Endothelial cell (in vitro differentiated cells): ENCODE results near the gene KLHL21. TPM values are rescaled to one million over a fixed set of nuclear protein-coding genes. Genes with fewer than 3 reads are reported as not detected.

ENCODE experiments used
- DNase-seq: peaks from one replicate; pipeline ENCODE4 v3.0.0; 2021; ENCODE audit warnings: low spot score
- H3K27ac Mint-ChIP-seq: one replicate; pipeline ENCODE4 v1.8.0; 2021; ENCODE audit warnings: mixed read lengths, inconsistent platforms; ENCODE audit not compliant: unreplicated experiment
- H3K27me3 Mint-ChIP-seq: one replicate; pipeline ENCODE4 v1.8.0; 2021; ENCODE audit warnings: mild to moderate bottlenecking, moderate library complexity, mixed read lengths, inconsistent platforms; ENCODE audit not compliant: unreplicated experiment
- H3K36me3 Mint-ChIP-seq: one replicate; pipeline ENCODE4 v1.8.0; 2021; ENCODE audit warnings: mild to moderate bottlenecking, low read depth, mixed read lengths, inconsistent platforms; ENCODE audit not compliant: unreplicated experiment
- H3K4me1 Mint-ChIP-seq: one replicate; pipeline ENCODE4 v1.8.0; 2021; ENCODE audit warnings: mild to moderate bottlenecking, mixed read lengths, inconsistent platforms; ENCODE audit not compliant: unreplicated experiment
- H3K4me3 Mint-ChIP-seq: one replicate; pipeline ENCODE4 v1.8.0; 2021; ENCODE audit warnings: mild to moderate bottlenecking, mixed read lengths, inconsistent platforms; ENCODE audit not compliant: unreplicated experiment
- H3K9me3 Mint-ChIP-seq: one replicate; pipeline ENCODE4 v1.8.0; 2021; ENCODE audit warnings: mixed read lengths, inconsistent platforms; ENCODE audit not compliant: unreplicated experiment
- total RNA-seq: library from RNA; stranded (reverse); fragmentation: NEBNext Ultra II Directional; extraction: Animal tissue kit (Norgen Biotek cat#: 25700); gene quantifications from one replicate; pipeline ENCODE4 v1.2.1, GENCODE V29; 2021; ENCODE audit not compliant: unreplicated experiment
- TF ChIP-seq, protein P1 (sequence below): fragments of 200-600 bp; sonication (generic); IDR thresholded peaks from one replicate; pipeline ENCODE4 v1.5.0; 2021; ENCODE audit warnings: antibody characterized with exemption; ENCODE audit not compliant: unreplicated experiment

Gene KLHL21
- total RNA-seq, 1 donor from 2014 or later = 5.0 TPM

DNA sequence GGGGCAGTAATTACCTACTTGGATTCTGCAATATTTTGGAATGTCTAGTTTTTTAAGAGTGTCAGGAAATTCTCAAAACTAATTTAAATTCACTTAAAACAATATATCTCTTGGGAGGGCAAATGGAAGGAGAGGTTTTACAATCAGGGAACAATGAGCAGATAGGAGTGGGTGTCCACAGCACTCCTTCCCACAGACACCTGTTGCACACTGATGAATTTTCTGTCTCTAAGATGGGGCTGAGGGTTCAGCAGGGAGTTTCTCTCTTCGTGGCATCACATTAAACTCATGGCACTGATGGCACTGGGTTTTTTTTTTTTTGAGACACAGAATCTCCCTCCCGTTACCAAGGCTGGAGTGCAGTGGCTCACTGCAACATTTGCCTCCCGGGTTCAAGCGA, 16.4 kb upstream of the KLHL21 start:
- peaks cover 3% of the 10 kb centered on the region for H3K4me1 Mint-ChIP-seq
- no peak overlapping the region for H3K27ac Mint-ChIP-seq
- peak overlapping the region; percentile 32 for H3K4me3 Mint-ChIP-seq
- peaks cover 20% of the 10 kb centered on the region for H3K36me3 Mint-ChIP-seq
- TF ChIP-seq, protein P1, sequence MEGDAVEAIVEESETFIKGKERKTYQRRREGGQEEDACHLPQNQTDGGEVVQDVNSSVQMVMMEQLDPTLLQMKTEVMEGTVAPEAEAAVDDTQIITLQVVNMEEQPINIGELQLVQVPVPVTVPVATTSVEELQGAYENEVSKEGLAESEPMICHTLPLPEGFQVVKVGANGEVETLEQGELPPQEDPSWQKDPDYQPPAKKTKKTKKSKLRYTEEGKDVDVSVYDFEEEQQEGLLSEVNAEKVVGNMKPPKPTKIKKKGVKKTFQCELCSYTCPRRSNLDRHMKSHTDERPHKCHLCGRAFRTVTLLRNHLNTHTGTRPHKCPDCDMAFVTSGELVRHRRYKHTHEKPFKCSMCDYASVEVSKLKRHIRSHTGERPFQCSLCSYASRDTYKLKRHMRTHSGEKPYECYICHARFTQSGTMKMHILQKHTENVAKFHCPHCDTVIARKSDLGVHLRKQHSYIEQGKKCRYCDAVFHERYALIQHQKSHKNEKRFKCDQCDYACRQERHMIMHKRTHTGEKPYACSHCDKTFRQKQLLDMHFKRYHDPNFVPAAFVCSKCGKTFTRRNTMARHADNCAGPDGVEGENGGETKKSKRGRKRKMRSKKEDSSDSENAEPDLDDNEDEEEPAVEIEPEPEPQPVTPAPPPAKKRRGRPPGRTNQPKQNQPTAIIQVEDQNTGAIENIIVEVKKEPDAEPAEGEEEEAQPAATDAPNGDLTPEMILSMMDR = no peak
- DNase-seq = no peak
- H3K9me3 Mint-ChIP-seq = no peaks in the 10 kb centered on the region
- H3K27me3 Mint-ChIP-seq = peaks cover 2% of the 10 kb centered on the region

DNA sequence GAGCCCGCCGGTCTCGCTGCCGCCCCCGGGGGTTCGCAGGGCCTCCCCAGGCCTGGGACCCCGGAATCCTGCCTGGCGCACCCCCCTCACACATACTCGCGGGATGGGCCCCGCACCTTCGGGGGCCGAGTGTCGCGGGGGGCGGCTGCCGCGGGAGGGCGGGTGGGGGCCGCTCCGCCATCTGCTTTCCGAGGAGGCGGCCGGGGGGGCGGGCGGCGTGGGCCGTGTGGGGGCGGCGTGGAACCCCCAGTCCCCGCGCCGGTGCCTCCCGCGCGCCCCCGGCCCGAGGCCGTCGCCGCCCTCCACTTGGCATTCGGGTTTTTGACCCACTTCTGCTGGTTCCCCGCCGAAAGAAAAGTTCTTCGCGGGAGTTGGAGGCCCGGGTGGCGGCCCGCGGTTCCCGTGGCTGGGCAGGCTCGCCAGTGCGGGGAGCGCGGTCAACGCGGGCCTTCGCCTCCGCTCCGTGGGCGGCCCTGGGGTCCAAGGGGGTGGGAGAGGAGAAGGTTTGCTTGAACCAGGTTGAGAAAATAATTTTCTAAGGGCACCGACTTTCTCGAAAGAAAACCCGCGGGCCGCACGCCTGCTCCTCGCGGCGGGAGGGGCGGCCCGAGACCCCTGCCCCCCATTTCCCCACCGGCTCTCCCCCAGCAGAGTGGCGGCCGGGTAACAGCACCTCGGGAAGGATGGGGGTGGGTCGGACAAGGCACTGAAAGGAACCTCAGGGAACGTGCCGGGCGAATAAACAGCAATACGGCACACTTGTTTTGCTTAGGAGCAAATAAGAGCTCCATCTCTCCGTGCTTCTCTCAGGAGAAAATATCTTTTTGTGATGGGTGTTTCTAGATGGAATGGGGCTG, 12.5 kb upstream of the KLHL21 start:
- Mint-ChIP-seq H3K4me1 (peaks cover 12% of the 10 kb centered on the region), H3K9me3 (no peaks in the 10 kb centered on the region), H3K4me3 (peak overlapping the region; percentile 91), H3K27me3 (peaks cover 8% of the 10 kb centered on the region), H3K27ac (peak overlapping the region; percentile 62), H3K36me3 (peaks cover 8% of the 10 kb centered on the region)
- TF ChIP-seq, protein P1 = no peak
- DNase-seq = peak; percentile 36

DNA sequence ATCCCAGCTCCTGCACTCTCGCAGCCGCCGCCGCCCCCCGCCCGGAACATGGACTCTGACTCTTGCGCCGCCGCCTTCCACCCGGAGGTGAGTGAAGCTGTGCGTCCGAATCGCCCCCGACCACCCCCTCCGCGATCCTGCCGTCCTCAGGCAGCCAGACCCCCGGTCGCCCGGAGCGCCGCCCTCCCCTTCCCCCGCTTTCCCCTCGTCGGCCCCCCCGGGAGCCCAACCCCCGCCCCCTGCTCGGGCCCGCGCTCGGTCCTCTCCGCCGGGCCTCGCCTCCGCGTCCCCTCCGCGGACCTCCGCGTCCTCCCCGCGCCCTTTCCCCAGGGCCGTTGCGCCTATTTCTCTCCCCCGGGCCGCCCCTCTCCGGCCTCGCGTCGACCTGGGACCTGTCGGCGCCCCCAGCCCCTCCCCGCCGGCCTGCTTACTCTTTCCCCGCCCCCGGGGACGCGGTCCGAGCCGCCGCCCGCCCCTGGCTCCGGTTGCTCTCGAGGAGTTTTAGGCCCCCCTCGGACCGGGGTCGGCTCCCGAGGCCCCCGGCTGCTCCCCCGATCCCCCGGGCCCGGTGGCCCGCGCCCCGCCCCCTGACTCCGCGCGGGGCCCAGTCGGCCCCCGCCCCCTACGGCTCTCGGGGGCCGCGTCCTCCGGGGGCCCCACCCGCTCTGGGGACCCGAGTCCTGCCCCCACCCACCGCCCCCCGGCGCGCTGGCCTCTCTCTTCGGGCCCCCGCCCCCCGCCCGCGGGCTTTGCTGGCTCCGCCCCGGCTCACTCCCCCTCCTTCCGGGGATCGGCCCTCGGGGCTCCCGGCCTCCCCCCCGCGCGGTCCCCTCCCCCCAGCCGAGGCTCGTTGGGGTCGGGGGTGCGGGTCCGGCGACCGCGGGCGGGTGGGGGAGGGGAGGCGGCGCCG, 11.6 kb upstream of the KLHL21 start:
- DNase-seq = peak; percentile 36
- Mint-ChIP-seq H3K4me1 (peaks cover 12% of the 10 kb centered on the region), H3K9me3 (no peaks in the 10 kb centered on the region), H3K36me3 (peaks cover 6% of the 10 kb centered on the region), H3K27me3 (peaks cover 6% of the 10 kb centered on the region), H3K27ac (no peak overlapping the region), H3K4me3 (peak overlapping the region; percentile 89)
- TF ChIP-seq, protein P1 = no peak

DNA sequence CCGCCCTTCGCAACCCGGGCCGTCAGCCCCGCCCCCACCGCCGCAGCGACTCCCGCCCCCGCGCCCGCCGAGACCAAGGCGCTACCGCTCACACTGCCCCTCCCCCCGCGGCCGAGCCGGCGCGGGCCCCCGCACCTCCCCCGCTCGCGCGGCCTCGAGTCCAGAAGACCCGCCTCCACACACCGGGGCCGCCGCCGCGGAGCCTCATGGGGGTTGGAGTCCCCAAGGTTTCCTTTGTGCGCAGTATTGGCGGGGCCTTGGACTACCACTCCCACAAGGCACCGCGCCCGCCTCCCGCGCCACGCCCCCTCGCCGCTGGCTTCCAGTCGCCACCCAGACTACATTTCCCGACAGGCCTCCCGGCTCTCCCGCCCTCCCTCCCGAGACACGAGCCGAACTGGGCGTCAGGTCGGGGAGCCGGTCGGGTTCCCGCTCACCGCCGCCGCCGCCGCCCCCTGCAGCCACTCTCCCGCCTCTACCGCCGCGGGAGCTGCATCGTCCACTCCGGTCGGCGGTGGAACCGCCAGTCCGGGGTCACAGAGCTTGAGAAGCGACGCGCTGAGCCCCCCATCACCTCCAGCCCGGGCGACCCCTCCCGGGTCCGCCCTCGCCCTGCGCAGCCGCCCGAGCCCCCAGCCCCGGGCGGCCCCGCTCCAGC, 10.8 kb upstream of the KLHL21 start, which contains the start of gene PHF13:
Gene PHF13 (plus strand): TSS at position 371 of the 658 bp plus-strand sequence. CDS start 336 bp downstream, outside the sequence.
- Mint-ChIP-seq H3K4me3 (peak within 1 kb of the TSS; percentile 94), H3K27me3 (peaks cover 6% of the 10 kb centered on the region), H3K27ac (peak within 1 kb of the TSS; percentile 40), H3K36me3 (peaks cover 6% of the 10 kb centered on the region), H3K4me1 (peaks cover 12% of the 10 kb centered on the region), H3K9me3 (no peaks in the 10 kb centered on the region)
- DNase-seq = peak; percentile 99
- TF ChIP-seq, protein P1 = no peak
